ENCODE data around the gene UBE2E2. TPM values are rescaled to one million over a fixed set of nuclear protein-coding genes. Genes with fewer than 3 reads are reported as not detected.

The UBE2E2 gene
- total RNA-seq, 1 donor from 2014 or later = 45.9 TPM

- no peak for ATAC-seq
- Histone ChIP-seq H3K27ac (no peak overlapping the region), H3K27me3 (no peaks in the 10 kb centered on the region), H3K4me1 (peaks cover 11% of the 10 kb centered on the region), H3K9me3 (no peaks in the 10 kb centered on the region), H3K36me3 (no peaks in the 10 kb centered on the region), H3K4me3 (no peak overlapping the region)
- TF ChIP-seq CTCF (IDR thresholded peaks at IDR 0.05) = no peak
- DNase-seq = no peak
- intact Hi-C loops (cut with DNase I) = no loop called here
Measured at GRCh38 chr3:23241256-23241655, 38.1 kb downstream of the UBE2E2 start.

- H3K4me1 ChIP-seq = peaks cover 11% of the 10 kb centered on the region
- H3K4me3 ChIP-seq = no peak overlapping the region
- ATAC-seq = no peak
- DNase-seq = no peak
- H3K36me3 ChIP-seq = no peaks in the 10 kb centered on the region
- no peak overlapping the region for H3K27ac ChIP-seq
- no peak for TF ChIP-seq CTCF (IDR thresholded peaks at IDR 0.05)
- H3K9me3 ChIP-seq = no peaks in the 10 kb centered on the region
- intact Hi-C loops (cut with DNase I) = no loop called here
- H3K27me3 ChIP-seq = no peaks in the 10 kb centered on the region
Measured at GRCh38 chr3:23242106-23242505, 39.0 kb downstream of the UBE2E2 start.

GRCh38 chr3:23244324-23245041 lies 41.4 kb downstream of the UBE2E2 start:
- Histone ChIP-seq H3K27me3 (no peaks in the 10 kb centered on the region), H3K36me3 (no peaks in the 10 kb centered on the region), H3K4me1 (peaks cover 10% of the 10 kb centered on the region), H3K9me3 (no peaks in the 10 kb centered on the region), H3K4me3 (no peak overlapping the region), H3K27ac (no peak overlapping the region)
- TF ChIP-seq CTCF (IDR thresholded peaks at IDR 0.05) = no peak
- ATAC-seq = no peak
- intact Hi-C loops (cut with DNase I) = no loop called here
- no peak for DNase-seq

- no peaks in the 10 kb centered on the region for H3K36me3 ChIP-seq
- no peak for ATAC-seq
- TF ChIP-seq CTCF (IDR thresholded peaks at IDR 0.05) = no peak
- H3K4me1 ChIP-seq = no peaks in the 10 kb centered on the region
- DNase-seq = no peak
- intact Hi-C loops (cut with DNase I) = no loop called here
- no peak overlapping the region for H3K27ac ChIP-seq
- no peaks in the 10 kb centered on the region for H3K9me3 ChIP-seq
- H3K27me3 ChIP-seq = no peaks in the 10 kb centered on the region
- H3K4me3 ChIP-seq = no peak overlapping the region
Measured at GRCh38 chr3:23246651-23247050, 43.5 kb downstream of the UBE2E2 start.

- Histone ChIP-seq H3K4me1 (no peaks in the 10 kb centered on the region), H3K36me3 (no peaks in the 10 kb centered on the region), H3K27ac (no peak overlapping the region), H3K27me3 (no peaks in the 10 kb centered on the region), H3K4me3 (no peak overlapping the region), H3K9me3 (no peaks in the 10 kb centered on the region)
- DNase-seq = no peak
- ATAC-seq = peak; percentile 62
- TF ChIP-seq CTCF (IDR thresholded peaks at IDR 0.05) = no peak
- intact Hi-C loops (cut with DNase I) = no loop called here
Measured at GRCh38 chr3:23248594-23249131, 45.5 kb downstream of the UBE2E2 start.

Measured in upper lobe of right lung (tissue), 1 donor.